Spinal cord (tissue), 10 donors: ENCODE data around the gene IPMK. TPM values are rescaled to one million over a fixed set of nuclear protein-coding genes. Genes with fewer than 3 reads are reported as not detected.

Source experiments
- DNase-seq, 6 donors: peaks; one replicate each; pipeline versions ENCODE4 v3.0.0 to v3.0.0-alpha.2; 2013 to 2015; ENCODE audit warnings: low spot score in 6 of 6, low read depth in 4 of 6
- H3K27ac ChIP-seq: one replicate; pipeline ENCODE4 v1.5.1; 2013; ENCODE audit warnings: low read depth, low read length, control low read depth
- H3K27me3 ChIP-seq: one replicate; pipeline ENCODE4 v1.6.1; 2013; ENCODE audit warnings: low read length; ENCODE audit not compliant: control insufficient read depth, insufficient read depth
- H3K36me3 ChIP-seq: one replicate; pipeline ENCODE4 v1.6.1; 2013; ENCODE audit warnings: low read length; ENCODE audit not compliant: control insufficient read depth, insufficient read depth
- H3K4me1 ChIP-seq: one replicate; pipeline ENCODE4 v1.6.1; 2013; ENCODE audit warnings: low read length; ENCODE audit not compliant: control insufficient read depth, insufficient read depth
- H3K4me3 ChIP-seq: one replicate; pipeline ENCODE4 v1.5.1; 2013; ENCODE audit warnings: low read depth, low read length, control low read depth
- H3K9me3 ChIP-seq: one replicate; pipeline ENCODE4 v1.6.1; 2013; ENCODE audit warnings: low read length; ENCODE audit not compliant: control insufficient read depth, insufficient read depth
- WGBS: methylation state at CpG from one replicate; pipeline ENCODE4 v1.1.5; 2013; ENCODE audit warnings: missing lambda C conversion rate; ENCODE audit not compliant: insufficient coverage; 5-methylcytosine and 5-hydroxymethylcytosine counted together
- polyA plus RNA-seq, 2 donors: library from polyadenylated mRNA; unstranded; fragments of 120-200 nt; gene quantifications; one replicate each; pipeline ENCODE4 v1.2.1, GENCODE V29; 2013; ENCODE audit not compliant: insufficient read length in 2 of 2
- total RNA-seq, 2 donors: library from RNA; depleted of rRNA in 1 of 2; stranded (reverse); fragments of 120-200 nt in 1 of 2; fragments of >200 nt in 1 of 2; gene quantifications; one replicate each; pipeline versions ENCODE4 v1.2.3 to v1.2.4, GENCODE V29; 2013 to 2014
- donor health status: healthy.

IPMK gene
- total and polyA plus RNA-seq, 4 donors: 4.6 to 19.3 (median 10.8) TPM

- Histone ChIP-seq H3K4me1 (no peaks in the 10 kb centered on the region), H3K4me3 (no peak overlapping the region), H3K27me3 (no peaks in the 10 kb centered on the region), H3K9me3 (no peaks in the 10 kb centered on the region), H3K36me3 (no peaks in the 10 kb centered on the region), H3K27ac (no peak overlapping the region)
- DNase-seq: no peak
- no CpG with 5 or more reads among the region's 5 CpGs for WGBS
Observed at GRCh38 chr10:58293989-58294388, 26.3 kb upstream of the IPMK start.

GRCh38 chr10:58291538-58292174 is 24.0 kb upstream of the IPMK start:
- DNase-seq: peak in 3 of 6 donors; percentile 6 to 77 (median 62)
- Histone ChIP-seq H3K4me1 (no peaks in the 10 kb centered on the region), H3K9me3 (no peaks in the 10 kb centered on the region), H3K27me3 (no peaks in the 10 kb centered on the region), H3K27ac (no peak overlapping the region), H3K4me3 (no peak overlapping the region), H3K36me3 (no peaks in the 10 kb centered on the region)
- WGBS: 71% methylated on average over 1 of the region's 5 CpGs

- Histone ChIP-seq H3K4me3 (no peak overlapping the region), H3K27ac (no peak overlapping the region), H3K36me3 (peaks cover 2% of the 10 kb centered on the region), H3K27me3 (no peaks in the 10 kb centered on the region), H3K4me1 (no peaks in the 10 kb centered on the region), H3K9me3 (no peaks in the 10 kb centered on the region)
- DNase-seq: no peak
- 87% methylated on average over 3 of the region's 3 CpGs for WGBS
Observed at GRCh38 chr10:58282615-58283014, 14.9 kb upstream of the IPMK start.

GRCh38 chr10:58281092-58281752 is 13.5 kb upstream of the IPMK start:
- no peaks in the 10 kb centered on the region for H3K4me1 ChIP-seq
- H3K27me3 ChIP-seq: no peaks in the 10 kb centered on the region
- H3K36me3 ChIP-seq: peaks cover 2% of the 10 kb centered on the region
- WGBS: no CpG with 5 or more reads among the region's 2 CpGs
- no peak overlapping the region for H3K4me3 ChIP-seq
- no peak overlapping the region for H3K27ac ChIP-seq
- no peaks in the 10 kb centered on the region for H3K9me3 ChIP-seq
- DNase-seq: no peak

GRCh38 chr10:58280477-58280876 is 12.8 kb upstream of the IPMK start:
- Histone ChIP-seq H3K4me3 (no peak overlapping the region), H3K4me1 (no peaks in the 10 kb centered on the region), H3K27ac (no peak overlapping the region), H3K27me3 (no peaks in the 10 kb centered on the region), H3K36me3 (peaks cover 2% of the 10 kb centered on the region), H3K9me3 (no peaks in the 10 kb centered on the region)
- DNase-seq: no peak
- 97% methylated on average over 3 of the region's 3 CpGs for WGBS

- Histone ChIP-seq H3K27ac (no peak overlapping the region), H3K4me3 (no peak overlapping the region), H3K9me3 (no peaks in the 10 kb centered on the region), H3K36me3 (peaks cover 2% of the 10 kb centered on the region), H3K27me3 (no peaks in the 10 kb centered on the region), H3K4me1 (no peaks in the 10 kb centered on the region)
- no peak for DNase-seq
- WGBS: no CpG with 5 or more reads among the region's 1 CpG
Observed at GRCh38 chr10:58278962-58279307, 11.2 kb upstream of the IPMK start.

GRCh38 chr10:58278274-58278961 is 10.7 kb upstream of the IPMK start:
- Histone ChIP-seq H3K27ac (no peak overlapping the region), H3K9me3 (no peaks in the 10 kb centered on the region), H3K27me3 (no peaks in the 10 kb centered on the region), H3K4me3 (no peak overlapping the region), H3K4me1 (no peaks in the 10 kb centered on the region), H3K36me3 (peaks cover 2% of the 10 kb centered on the region)
- DNase-seq: no peak
- WGBS: 95% methylated on average over 2 of the region's 7 CpGs

GRCh38 chr10:58275908-58276307 is 8.2 kb upstream of the IPMK start:
- no peaks in the 10 kb centered on the region for H3K9me3 ChIP-seq
- peak in 1 of 6 donors; percentile 16 for DNase-seq
- H3K4me3 ChIP-seq: no peak overlapping the region
- no peaks in the 10 kb centered on the region for H3K4me1 ChIP-seq
- peaks cover 2% of the 10 kb centered on the region for H3K36me3 ChIP-seq
- no peaks in the 10 kb centered on the region for H3K27me3 ChIP-seq
- H3K27ac ChIP-seq: no peak overlapping the region

GRCh38 chr10:58275261-58275660 is 7.6 kb upstream of the IPMK start:
- no CpG with 5 or more reads among the region's 2 CpGs for WGBS
- Histone ChIP-seq H3K9me3 (no peaks in the 10 kb centered on the region), H3K36me3 (peaks cover 2% of the 10 kb centered on the region), H3K4me1 (peaks cover 3% of the 10 kb centered on the region), H3K27ac (no peak overlapping the region), H3K27me3 (no peaks in the 10 kb centered on the region), H3K4me3 (no peak overlapping the region)
- DNase-seq: no peak
